ENCODE results near the gene BBS1.

DNA sequence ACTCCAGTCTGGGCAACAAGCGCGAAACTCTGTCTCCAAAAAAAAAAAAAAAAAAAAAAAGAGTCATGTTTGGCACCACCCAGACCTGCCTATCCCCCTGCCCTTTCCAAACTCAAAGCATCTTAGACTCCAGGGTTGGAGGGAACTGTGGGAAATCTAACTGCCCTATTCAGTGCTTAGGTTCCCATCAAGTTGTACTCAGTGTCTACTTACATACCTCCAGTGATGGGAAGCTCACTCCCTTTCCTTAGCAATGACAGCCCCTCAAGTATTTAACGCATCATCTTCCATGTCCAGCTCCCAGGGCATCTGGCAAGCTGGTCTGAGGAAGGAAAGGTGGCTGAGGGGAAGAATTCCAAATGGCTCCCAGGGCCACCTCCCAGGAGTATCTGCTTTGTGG lies 39.3 kb downstream of the BBS1 start:
- no peak for TF ChIP-seq EZH2phosphoT487 (IDR thresholded peaks at IDR 0.05; ENCODE audit: borderline replicate concordance, low read depth, low read length)
- TF ChIP-seq, protein P1, sequence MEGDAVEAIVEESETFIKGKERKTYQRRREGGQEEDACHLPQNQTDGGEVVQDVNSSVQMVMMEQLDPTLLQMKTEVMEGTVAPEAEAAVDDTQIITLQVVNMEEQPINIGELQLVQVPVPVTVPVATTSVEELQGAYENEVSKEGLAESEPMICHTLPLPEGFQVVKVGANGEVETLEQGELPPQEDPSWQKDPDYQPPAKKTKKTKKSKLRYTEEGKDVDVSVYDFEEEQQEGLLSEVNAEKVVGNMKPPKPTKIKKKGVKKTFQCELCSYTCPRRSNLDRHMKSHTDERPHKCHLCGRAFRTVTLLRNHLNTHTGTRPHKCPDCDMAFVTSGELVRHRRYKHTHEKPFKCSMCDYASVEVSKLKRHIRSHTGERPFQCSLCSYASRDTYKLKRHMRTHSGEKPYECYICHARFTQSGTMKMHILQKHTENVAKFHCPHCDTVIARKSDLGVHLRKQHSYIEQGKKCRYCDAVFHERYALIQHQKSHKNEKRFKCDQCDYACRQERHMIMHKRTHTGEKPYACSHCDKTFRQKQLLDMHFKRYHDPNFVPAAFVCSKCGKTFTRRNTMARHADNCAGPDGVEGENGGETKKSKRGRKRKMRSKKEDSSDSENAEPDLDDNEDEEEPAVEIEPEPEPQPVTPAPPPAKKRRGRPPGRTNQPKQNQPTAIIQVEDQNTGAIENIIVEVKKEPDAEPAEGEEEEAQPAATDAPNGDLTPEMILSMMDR (conservative IDR thresholded peaks at IDR 0.05; ENCODE audit: low read length) = no peak
